ENCODE measurements around the gene SYT8.
A peak's percentile ranks its signal among the peaks of the same experiment; 100 is the strongest.

The SYT8 gene

GRCh38 chr11:1825039-1825740, 9.6 kb upstream of the SYT8 start:
- Histone ChIP-seq H3K4me3 (ENCODE audit: low read depth, low read length) (no peak overlapping the region), H3K9me3 (ENCODE audit: control insufficient read depth, insufficient read depth, low read depth, low read length) (no peaks in the 10 kb centered on the region), H3K36me3 (ENCODE audit: control insufficient read depth in 2 of 2, insufficient read depth in 1 of 2, low read length in 2 of 2) (no peaks in the 10 kb centered on the region), H3K4me1 (ENCODE audit: control insufficient read depth, insufficient read depth, low read length) (no peaks in the 10 kb centered on the region), H3K27ac (ENCODE audit: extremely low read depth, low read depth, low read length) (no peak overlapping the region)
- TF ChIP-seq GLIS2 (tag by site-specific recombination; IDR thresholded peaks at IDR 0.05), result 0 out of 2 replicates have a peak, but pooled peaks have one; percentile 24
- TF ChIP-seq ZNF677 (tag by site-specific recombination; IDR thresholded peaks at IDR 0.05), result no peak
- TF ChIP-seq BCL6B (tag by site-specific recombination; IDR thresholded peaks at IDR 0.05), result no peak
- TF ChIP-seq, protein P1, sequence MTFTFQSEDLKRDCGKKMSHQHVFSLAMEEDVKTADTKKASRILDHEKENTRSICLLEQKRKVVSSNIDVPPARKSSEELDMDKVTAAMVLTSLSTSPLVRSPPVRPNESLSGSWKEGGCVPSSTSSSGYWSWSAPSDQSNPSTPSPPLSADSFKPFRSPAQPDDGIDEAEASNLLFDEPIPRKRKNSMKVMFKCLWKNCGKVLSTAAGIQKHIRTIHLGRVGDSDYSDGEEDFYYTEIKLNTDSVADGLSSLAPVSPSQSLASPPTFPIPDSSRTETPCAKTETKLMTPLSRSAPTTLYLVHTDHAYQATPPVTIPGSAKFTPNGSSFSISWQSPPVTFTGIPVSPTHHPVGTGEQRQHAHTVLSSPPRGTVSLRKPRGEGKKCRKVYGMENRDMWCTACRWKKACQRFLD (tag by site-specific recombination; IDR thresholded peaks at IDR 0.05), result no peak
- TF ChIP-seq, protein P2, sequence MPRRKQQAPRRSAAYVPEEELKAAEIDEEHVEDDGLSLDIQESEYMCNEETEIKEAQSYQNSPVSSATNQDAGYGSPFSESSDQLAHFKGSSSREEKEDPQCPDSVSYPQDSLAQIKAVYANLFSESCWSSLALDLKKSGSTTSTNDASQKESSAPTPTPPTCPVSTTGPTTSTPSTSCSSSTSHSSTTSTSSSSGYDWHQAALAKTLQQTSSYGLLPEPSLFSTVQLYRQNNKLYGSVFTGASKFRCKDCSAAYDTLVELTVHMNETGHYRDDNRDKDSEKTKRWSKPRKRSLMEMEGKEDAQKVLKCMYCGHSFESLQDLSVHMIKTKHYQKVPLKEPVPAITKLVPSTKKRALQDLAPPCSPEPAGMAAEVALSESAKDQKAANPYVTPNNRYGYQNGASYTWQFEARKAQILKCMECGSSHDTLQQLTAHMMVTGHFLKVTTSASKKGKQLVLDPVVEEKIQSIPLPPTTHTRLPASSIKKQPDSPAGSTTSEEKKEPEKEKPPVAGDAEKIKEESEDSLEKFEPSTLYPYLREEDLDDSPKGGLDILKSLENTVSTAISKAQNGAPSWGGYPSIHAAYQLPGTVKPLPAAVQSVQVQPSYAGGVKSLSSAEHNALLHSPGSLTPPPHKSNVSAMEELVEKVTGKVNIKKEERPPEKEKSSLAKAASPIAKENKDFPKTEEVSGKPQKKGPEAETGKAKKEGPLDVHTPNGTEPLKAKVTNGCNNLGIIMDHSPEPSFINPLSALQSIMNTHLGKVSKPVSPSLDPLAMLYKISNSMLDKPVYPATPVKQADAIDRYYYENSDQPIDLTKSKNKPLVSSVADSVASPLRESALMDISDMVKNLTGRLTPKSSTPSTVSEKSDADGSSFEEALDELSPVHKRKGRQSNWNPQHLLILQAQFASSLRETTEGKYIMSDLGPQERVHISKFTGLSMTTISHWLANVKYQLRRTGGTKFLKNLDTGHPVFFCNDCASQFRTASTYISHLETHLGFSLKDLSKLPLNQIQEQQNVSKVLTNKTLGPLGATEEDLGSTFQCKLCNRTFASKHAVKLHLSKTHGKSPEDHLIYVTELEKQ (tag by site-specific recombination; IDR thresholded peaks at IDR 0.05; ENCODE audit: borderline replicate concordance), result no peak
- ChIA-PET POLR2A (interaction anchor here (0.6 kb wide), 2 partner anchors 16 to 155 kb away, joined by 3 read pairs; no protein-coding TSS in a partner anchor), CTCF (interaction anchor here (1.6 kb wide), 1 partner anchor 131 kb away, joined by 6 read pairs; no protein-coding TSS in a partner anchor)

- CTCF ChIA-PET, result interaction anchor here (0.6 to 3.1 kb wide), 2 partner anchors 56 to 173 kb away, joined by 7 to 18 read pairs; no protein-coding TSS in a partner anchor
- Histone ChIP-seq H3K4me3 (ENCODE audit: low read depth, low read length) (no peak overlapping the region), H3K4me1 (ENCODE audit: control insufficient read depth, insufficient read depth, low read length) (no peaks in the 10 kb centered on the region), H3K36me3 (ENCODE audit: control insufficient read depth in 2 of 2, insufficient read depth in 1 of 2, low read length in 2 of 2) (no peaks in the 10 kb centered on the region), H3K27ac (ENCODE audit: extremely low read depth, low read depth, low read length) (no peak overlapping the region), H3K9me3 (ENCODE audit: control insufficient read depth, insufficient read depth, low read depth, low read length) (no peaks in the 10 kb centered on the region)
- POLR2A ChIA-PET, result interaction anchor here (0.6 kb wide), 2 partner anchors 17 to 155 kb away, joined by 3 read pairs; no protein-coding TSS in a partner anchor
- TF ChIP-seq ZNF792 (tag by site-specific recombination; IDR thresholded peaks at IDR 0.05), result no peak
- TF ChIP-seq KLF17 (tag by site-specific recombination; IDR thresholded peaks at IDR 0.05), result no peak
- TF ChIP-seq ZNF280D (tag by site-specific recombination; IDR thresholded peaks at IDR 0.05), result no peak
- no peak for TF ChIP-seq BCL11B (tag by site-specific recombination; IDR thresholded peaks at IDR 0.05; ENCODE audit: low read depth)
- no peak for TF ChIP-seq ZNF350 (tag by site-specific recombination; IDR thresholded peaks at IDR 0.05)
- TF ChIP-seq, protein P3, sequence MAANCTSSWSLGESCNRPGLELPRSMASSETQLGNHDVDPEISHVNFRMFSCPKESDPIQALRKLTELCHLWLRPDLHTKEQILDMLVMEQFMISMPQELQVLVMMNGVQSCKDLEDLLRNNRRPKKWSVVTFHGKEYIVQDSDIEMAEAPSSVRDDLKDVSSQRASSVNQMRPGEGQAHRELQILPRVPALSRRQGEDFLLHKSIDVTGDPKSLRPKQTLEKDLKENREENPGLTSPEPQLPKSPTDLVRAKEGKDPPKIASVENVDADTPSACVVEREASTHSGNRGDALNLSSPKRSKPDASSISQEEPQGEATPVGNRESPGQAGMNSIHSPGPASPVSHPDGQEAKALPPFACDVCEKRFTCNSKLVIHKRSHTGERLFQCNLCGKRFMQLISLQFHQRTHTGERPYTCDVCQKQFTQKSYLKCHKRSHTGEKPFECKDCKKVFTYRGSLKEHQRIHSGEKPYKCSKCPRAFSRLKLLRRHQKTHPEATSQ (tag by site-specific recombination; IDR thresholded peaks at IDR 0.05), result no peak
- TF ChIP-seq ZNF146 (tag by site-specific recombination; IDR thresholded peaks at IDR 0.05), result no peak
- no peak for TF ChIP-seq ZNF521 (tag by site-specific recombination; IDR thresholded peaks at IDR 0.05)
- TF ChIP-seq SALL2 (tag by site-specific recombination; IDR thresholded peaks at IDR 0.05; ENCODE audit: borderline replicate concordance), result no peak
- no peak for TF ChIP-seq SP2 (tag by site-specific recombination; IDR thresholded peaks at IDR 0.05)
- TF ChIP-seq ZFHX2 (tag by site-specific recombination; conservative IDR thresholded peaks at IDR 0.05), result no peak
- no peak for TF ChIP-seq ZNF510 (tag by site-specific recombination; IDR thresholded peaks at IDR 0.05; ENCODE audit: insufficient replicate concordance)
- no peak for TF ChIP-seq ZNF184 (tag by site-specific recombination; IDR thresholded peaks at IDR 0.05)
These were observed 8.9 kb upstream of the SYT8 start for GRCh38 chr11:1825785-1826451.

Data from HEK293 (cell line).